ENCODE measurements around the gene CENPL.
A peak's percentile ranks its signal among the peaks of the same experiment; 100 is the strongest.

CENPL gene, protein sequence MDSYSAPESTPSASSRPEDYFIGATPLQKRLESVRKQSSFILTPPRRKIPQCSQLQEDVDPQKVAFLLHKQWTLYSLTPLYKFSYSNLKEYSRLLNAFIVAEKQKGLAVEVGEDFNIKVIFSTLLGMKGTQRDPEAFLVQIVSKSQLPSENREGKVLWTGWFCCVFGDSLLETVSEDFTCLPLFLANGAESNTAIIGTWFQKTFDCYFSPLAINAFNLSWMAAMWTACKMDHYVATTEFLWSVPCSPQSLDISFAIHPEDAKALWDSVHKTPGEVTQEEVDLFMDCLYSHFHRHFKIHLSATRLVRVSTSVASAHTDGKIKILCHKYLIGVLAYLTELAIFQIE

DNA sequence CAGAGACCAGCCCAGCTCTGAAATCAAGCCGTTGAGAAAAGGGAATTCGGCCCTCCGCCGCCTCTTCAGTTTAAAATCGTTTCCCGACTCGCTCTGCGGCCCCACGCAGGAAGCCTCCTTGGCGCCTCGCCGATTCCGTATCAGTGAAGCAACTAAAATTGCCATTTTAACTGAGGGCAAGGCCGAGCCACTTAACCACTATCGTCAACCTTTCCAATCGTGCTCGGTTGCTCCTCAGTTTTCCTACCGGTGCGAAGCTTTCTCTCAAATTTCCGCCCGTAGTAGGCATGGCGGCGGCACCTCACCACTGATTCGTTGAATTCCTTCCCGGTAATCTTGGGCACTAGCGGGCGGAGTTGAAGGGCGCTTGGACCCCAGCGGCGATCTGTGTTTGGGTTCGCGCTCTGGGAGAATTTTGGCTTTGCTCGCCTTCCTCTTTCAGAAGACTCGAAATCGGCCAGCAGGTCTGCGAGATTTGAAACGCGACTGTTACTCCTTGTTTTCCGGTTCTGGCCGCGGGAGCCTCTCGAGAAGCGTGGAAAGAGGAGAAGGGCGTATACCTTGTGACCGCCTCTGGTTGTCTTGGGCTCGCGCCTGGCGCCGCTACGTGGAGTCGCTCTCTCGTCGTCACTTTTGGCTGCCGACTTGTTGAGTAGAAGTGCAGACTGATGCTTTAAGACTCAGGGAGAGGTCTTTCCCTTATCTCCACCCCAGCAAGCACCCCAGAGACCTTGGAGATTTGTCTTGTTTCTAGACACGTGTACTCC, at the start of gene CENPL, which contains the start of gene DARS2:
TSS of gene CENPL (minus strand) at position 569 of the 767 bp plus-strand sequence. CDS start 13,584 bp downstream, outside the sequence.
TSS of gene DARS2 (plus strand) at position 359 of the 767 bp plus-strand sequence. CDS start 557 bp downstream, outside the sequence.
- peak; percentile 99 for DNase-seq (ENCODE audit: low read depth, low spot score)
- in situ Hi-C loops (cut with HindIII; ENCODE audit: low sequenced_read_pairs) = no loop called here
- H3K4me3 ChIP-seq (ENCODE audit: low read depth, low read length) = peak within 1 kb of the TSS; percentile 75
- TF ChIP-seq, protein P1, sequence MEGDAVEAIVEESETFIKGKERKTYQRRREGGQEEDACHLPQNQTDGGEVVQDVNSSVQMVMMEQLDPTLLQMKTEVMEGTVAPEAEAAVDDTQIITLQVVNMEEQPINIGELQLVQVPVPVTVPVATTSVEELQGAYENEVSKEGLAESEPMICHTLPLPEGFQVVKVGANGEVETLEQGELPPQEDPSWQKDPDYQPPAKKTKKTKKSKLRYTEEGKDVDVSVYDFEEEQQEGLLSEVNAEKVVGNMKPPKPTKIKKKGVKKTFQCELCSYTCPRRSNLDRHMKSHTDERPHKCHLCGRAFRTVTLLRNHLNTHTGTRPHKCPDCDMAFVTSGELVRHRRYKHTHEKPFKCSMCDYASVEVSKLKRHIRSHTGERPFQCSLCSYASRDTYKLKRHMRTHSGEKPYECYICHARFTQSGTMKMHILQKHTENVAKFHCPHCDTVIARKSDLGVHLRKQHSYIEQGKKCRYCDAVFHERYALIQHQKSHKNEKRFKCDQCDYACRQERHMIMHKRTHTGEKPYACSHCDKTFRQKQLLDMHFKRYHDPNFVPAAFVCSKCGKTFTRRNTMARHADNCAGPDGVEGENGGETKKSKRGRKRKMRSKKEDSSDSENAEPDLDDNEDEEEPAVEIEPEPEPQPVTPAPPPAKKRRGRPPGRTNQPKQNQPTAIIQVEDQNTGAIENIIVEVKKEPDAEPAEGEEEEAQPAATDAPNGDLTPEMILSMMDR (IDR thresholded peaks at IDR 0.05; ENCODE audit: low read depth, low read length) = no peak

DNA sequence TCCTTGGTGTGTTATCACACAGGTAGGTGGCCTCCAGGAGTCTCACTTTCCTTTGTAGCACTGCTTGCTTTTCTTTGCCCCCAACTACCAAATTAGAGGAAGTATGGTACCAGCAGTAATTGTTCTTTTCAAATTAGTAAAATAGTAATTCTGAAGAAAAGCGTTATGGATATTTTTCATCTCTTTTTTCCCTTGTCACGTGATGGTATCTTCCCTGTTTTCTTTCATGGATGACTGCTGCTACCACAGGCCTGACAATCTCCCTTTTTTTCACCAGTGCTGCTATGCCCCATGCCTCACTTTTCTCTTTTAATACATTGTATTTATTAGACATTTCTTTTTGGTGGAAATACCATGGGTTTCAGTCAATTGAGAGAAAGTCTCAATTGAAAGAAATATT, 46.8 kb upstream of the CENPL start:
- H3K4me3 ChIP-seq (ENCODE audit: low read depth, low read length) = no peak overlapping the region
- DNase-seq (ENCODE audit: low read depth, low spot score) = no peak
- TF ChIP-seq, protein P1 (IDR thresholded peaks at IDR 0.05; ENCODE audit: low read depth, low read length) = no peak
- in situ Hi-C loops (cut with HindIII; ENCODE audit: low sequenced_read_pairs) = no loop called here

DNA sequence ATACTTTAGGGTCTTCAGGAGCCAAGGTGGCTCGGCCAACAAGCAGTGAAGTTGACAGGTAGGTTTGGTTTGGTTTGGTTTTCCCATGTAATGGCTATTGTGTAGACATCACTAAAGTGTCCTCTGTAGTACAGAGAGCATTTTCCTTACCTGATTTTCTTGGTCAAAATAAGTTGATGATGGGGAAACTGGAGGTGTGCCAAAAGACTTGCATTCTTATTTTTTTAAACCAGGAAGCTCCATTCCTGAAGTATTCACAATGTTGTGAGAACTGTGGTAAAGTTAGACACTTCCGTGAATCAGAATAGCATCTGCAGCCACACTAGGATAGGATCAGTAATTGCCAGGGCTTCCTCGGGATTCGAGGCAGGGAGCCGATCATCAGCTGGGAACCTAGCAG, 46.4 kb upstream of the CENPL start:
- TF ChIP-seq, protein P1 (IDR thresholded peaks at IDR 0.05; ENCODE audit: low read depth, low read length) = no peak
- in situ Hi-C loops (cut with HindIII; ENCODE audit: low sequenced_read_pairs) = no loop called here
- no peak overlapping the region for H3K4me3 ChIP-seq (ENCODE audit: low read depth, low read length)
- no peak for DNase-seq (ENCODE audit: low read depth, low spot score)

DNA sequence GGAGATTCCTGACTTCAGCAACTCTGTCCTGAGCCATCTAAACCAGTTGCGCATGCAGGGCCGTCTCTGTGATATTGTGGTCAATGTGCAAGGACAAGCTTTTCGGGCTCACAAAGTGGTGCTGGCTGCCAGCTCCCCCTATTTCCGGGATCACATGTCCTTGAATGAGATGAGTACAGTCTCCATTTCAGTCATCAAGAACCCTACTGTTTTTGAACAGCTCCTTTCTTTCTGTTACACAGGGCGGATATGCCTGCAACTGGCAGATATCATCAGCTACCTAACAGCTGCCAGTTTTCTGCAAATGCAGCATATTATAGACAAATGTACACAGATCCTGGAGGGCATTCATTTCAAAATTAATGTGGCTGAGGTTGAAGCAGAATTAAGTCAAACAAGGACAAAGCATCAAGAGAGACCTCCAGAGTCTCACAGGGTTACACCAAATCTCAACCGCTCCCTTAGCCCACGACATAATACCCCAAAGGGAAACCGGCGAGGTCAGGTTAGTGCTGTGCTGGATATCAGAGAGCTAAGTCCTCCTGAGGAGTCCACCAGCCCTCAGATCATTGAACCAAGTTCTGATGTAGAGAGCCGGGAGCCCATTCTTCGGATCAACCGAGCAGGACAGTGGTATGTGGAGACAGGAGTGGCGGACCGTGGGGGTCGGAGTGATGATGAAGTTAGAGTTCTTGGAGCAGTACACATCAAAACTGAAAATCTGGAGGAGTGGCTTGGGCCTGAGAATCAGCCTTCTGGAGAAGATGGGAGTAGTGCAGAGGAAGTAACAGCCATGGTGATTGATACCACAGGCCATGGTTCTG, 45.8 kb upstream of the CENPL start:
- TF ChIP-seq, protein P1 (IDR thresholded peaks at IDR 0.05; ENCODE audit: low read depth, low read length) = no peak
- no peak for DNase-seq (ENCODE audit: low read depth, low spot score)
- in situ Hi-C loops (cut with HindIII; ENCODE audit: low sequenced_read_pairs) = no loop called here
- no peak overlapping the region for H3K4me3 ChIP-seq (ENCODE audit: low read depth, low read length)

DNA sequence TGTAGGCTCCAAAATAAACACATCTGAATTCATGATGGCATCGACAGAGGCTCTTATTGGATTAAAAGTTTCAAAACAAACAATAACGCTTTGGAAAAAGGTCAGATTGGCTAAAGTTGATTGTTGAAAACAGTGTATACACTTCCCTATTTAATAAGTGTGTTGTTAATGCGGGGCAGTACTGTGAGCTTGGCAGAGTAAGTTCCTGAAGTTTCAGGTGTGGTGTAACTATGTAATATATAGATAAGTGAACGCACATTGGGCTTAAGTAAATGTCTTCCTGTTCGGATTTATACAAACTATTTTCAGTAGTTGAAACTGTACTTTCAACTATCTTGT, 44.3 kb upstream of the CENPL start:
- in situ Hi-C loops (cut with HindIII; ENCODE audit: low sequenced_read_pairs) = no loop called here
- DNase-seq (ENCODE audit: low read depth, low spot score) = no peak
- TF ChIP-seq, protein P1 (IDR thresholded peaks at IDR 0.05; ENCODE audit: low read depth, low read length) = no peak
- H3K4me3 ChIP-seq (ENCODE audit: low read depth, low read length) = peak overlapping the region; percentile 91

Data from astrocyte of the spinal cord (primary cell).